Thyroid gland (tissue), 4 donors: Measurements from ENCODE around the gene LRRC27.
A peak's percentile ranks its signal among the peaks of the same experiment; 100 is the strongest.

Experiments used
- POLR2A ChIP-seq, 2 donors: fragments of 450-650 bp; IDR thresholded peaks; one replicate each; pipeline ENCODE4 v1.6.1; 2017; ENCODE audit warnings: antibody characterized with exemption in 2 of 2, mild to moderate bottlenecking in 2 of 2, moderate library complexity in 1 of 2
- TF ChIP-seq, protein P1 (sequence below), 6 experiments: fragments of 200-600 bp in 3 of 6; fragments of 450-650 bp in 3 of 6; sonication (generic) in 3 of 6; IDR thresholded peaks; one replicate each; pipeline ENCODE4 v1.5.1; 2016 to 2019; ENCODE audit warnings: antibody characterized with exemption in 6 of 6, mild to moderate bottlenecking in 2 of 6, inconsistent platforms in 1 of 6, moderate library complexity in 1 of 6

DNA sequence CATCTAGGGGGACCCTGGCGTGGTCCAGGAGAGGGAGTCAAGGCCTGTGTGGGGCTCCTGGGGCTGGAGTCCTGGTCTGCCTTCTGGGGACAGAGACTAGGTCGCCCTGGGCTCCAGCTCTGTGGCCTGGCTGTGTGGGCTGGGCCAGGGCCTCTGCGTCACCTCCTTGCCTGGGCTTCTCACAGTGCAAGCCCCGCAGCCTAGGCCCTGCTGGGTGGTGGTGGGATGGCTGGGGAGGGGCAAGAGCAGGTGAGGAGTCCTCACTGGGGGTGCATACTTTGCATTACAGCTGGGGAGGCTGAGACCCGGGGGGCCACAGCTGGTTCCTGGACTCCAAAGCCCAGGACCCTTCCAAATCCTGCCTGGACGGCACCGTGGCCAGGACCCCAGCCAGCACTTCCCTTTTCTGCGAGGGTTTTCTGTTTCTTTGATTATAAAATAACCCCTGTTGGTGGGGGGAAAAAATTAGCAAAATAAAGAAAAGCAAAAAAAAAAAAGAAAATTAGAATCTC lies 88.5 kb downstream of the LRRC27 start:
- TF ChIP-seq, protein P1, sequence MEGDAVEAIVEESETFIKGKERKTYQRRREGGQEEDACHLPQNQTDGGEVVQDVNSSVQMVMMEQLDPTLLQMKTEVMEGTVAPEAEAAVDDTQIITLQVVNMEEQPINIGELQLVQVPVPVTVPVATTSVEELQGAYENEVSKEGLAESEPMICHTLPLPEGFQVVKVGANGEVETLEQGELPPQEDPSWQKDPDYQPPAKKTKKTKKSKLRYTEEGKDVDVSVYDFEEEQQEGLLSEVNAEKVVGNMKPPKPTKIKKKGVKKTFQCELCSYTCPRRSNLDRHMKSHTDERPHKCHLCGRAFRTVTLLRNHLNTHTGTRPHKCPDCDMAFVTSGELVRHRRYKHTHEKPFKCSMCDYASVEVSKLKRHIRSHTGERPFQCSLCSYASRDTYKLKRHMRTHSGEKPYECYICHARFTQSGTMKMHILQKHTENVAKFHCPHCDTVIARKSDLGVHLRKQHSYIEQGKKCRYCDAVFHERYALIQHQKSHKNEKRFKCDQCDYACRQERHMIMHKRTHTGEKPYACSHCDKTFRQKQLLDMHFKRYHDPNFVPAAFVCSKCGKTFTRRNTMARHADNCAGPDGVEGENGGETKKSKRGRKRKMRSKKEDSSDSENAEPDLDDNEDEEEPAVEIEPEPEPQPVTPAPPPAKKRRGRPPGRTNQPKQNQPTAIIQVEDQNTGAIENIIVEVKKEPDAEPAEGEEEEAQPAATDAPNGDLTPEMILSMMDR (IDR thresholded peaks at IDR 0.05), result peak in 1 of 6 experiments; percentile 27
- TF ChIP-seq POLR2A (IDR thresholded peaks at IDR 0.05), result no peak
